Limb (tissue), 2 donors: ENCODE data around the gene PSMA8.
"Not testable (repeated sequence)": the region's sequence is repeated elsewhere in the genome, so short reads cannot be mapped to it uniquely, and the experiment has no call there.

Experiments used
- DNase-seq, 2 donors: peaks; one replicate each; pipeline ENCODE4 v3.0.0-alpha.2; 2016; ENCODE audit errors: extremely low spot score in 2 of 2

PSMA8 gene

GRCh38 chr18:26133652-26134051 is at the start of gene PSMA8:
Gene PSMA8, plus strand, starts transcription at chr18:26133869. Its CDS starts 97 bp downstream, at chr18:26133966.
- DNase-seq, result peak in 1 of 2 donors; percentile 35

DNA sequence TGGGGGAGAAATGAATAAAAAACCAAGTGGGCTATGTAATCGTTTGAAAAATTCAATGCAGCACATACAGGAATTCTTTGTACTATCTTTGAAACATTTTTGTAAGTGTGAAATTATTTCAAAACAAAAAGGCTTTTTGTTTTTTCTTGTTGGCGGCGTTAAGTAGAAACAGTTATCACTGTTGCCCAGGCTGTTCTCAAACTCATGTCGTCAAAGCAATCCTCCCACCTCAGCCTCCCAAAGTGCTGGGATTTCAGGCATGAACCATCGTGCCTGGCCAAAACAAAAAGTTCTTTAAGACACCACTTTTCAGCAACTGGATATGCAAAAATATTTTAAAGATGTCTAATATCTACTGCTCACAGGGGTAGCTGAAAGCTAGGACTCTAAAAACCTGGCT is 48.6 kb upstream of the PSMA8 start:
- DNase-seq, result no peak

- no peak for DNase-seq
Observed at GRCh38 chr18:26086959-26087358, 46.7 kb upstream of the PSMA8 start.

DNA sequence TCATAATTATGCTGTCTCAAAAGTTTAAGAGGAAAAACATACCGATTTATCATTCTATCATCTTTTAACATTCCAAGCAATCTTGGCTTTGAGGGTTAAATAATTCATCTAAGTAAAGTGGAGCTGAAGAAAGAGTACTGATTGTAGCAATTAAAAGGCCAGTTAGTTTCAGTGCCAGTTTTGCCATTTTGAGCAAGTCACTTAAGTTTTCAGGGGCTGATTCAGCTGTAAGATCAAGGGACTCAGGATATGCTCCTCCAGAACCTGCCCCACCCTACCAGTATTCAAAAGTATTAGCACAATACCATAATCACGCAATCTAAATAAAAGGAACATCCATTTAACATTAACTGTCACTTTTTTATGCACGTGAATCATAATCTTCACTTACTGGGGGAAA is 45.2 kb upstream of the PSMA8 start:
- no peak for DNase-seq

DNA sequence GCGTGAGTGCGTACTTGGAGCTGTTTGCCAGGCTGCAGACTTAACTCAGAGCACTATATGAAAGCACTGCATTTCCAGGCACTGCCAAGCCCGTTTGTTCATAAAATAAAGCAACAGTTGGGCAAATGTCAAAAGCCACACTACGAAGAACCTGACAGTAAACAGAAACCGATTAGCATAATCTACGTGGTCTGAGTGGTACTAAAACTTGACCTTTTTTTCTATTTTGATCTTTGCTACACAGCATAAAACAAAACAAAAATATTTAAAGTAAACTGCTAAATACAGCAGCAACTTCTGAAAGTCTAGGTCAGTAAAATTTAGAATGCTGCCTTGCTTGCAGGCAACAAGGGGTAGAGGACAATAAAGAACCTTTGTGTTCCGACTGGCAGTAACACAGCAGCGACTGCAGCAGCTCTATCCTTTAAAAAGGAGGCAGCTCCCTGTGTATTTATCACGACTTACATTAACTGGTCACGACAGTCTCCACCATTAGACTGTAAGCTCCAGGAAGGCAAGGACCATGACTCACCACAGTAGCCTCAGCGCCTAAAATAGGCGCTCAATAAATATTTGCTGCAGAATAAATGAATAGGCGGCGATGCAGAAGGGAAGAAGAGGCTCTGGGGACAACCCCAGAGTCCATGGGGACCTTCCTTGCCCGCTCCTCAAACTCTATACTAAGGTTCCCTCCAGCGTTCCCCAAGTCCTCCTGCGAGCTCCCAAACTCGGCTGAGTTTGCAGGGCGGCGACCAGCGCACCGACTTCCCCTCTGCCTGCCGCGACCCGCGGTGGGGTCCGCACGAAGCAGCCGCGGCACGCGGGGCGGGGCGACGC is 44.2 kb upstream of the PSMA8 start:
- DNase-seq, result peak in 1 of 2 donors; percentile 10

- DNase-seq, result peak; percentile 93 to 94
Observed at GRCh38 chr18:26090130-26091046, 43.3 kb upstream of the PSMA8 start, which contains the start of gene SS18. Gene SS18, minus strand, starts transcription at chr18:26090613. Its CDS starts 44 bp downstream, at chr18:26090569.

GRCh38 chr18:26091047-26091630 is 42.5 kb upstream of the PSMA8 start:
- DNase-seq, result no peak

GRCh38 chr18:26096852-26097251 is 36.8 kb upstream of the PSMA8 start:
- DNase-seq, result no peak

- no peak for DNase-seq
Observed at GRCh38 chr18:26097563-26097962, 36.1 kb upstream of the PSMA8 start.

GRCh38 chr18:26103579-26103978 is 30.1 kb upstream of the PSMA8 start:
- no peak for DNase-seq

GRCh38 chr18:26104035-26104434 is 29.6 kb upstream of the PSMA8 start:
- DNase-seq, result no peak

DNA sequence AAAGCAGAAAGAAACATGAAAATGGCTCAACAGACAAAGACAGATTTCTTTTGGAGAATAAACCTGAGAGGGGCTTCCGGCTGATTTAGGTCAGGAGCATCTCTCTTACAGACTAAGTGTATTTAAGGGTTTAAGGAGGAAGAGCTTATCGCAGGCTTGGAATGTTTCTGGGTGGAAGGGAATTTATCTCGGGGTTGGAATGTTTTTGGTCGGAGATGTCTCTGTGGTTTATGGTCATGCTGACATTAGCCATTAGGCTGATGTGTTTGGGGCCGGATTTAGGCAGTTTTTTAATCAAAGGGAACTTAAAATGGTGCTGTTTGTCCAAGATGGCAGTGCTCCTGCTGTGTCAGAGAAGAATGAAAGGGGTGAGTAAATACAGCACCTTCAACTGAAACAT is 14.4 kb upstream of the PSMA8 start:
- DNase-seq, result no peak

DNA sequence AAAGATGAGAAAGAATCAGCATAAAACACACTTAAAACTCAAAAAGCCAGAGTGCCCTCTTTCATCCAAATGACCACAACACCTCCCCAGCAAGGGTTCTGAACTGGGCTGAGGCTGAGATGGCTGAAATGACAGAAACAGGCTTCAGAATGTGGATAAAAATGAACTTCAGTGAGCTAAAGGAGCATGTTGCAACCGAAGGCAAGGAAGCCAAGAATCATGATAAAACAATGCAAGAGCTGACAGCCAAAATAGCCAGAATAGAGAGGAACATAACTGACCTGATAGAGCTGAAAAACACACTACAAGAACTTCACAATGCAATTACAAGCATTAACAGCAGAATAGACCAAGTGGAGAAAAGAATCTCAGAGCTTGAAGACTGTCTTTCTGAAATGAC is 12.2 kb upstream of the PSMA8 start:
- no peak for DNase-seq

GRCh38 chr18:26121994-26122393 is 11.7 kb upstream of the PSMA8 start:
- DNase-seq, result not testable (repeated sequence)

GRCh38 chr18:26127786-26128185 is 5.9 kb upstream of the PSMA8 start:
- DNase-seq, result no peak

- DNase-seq, result not testable (repeated sequence)
Observed at GRCh38 chr18:26128192-26128591, 5.5 kb upstream of the PSMA8 start.

- DNase-seq, result no peak
Observed at GRCh38 chr18:26134107-26134506, 438 bp downstream of the PSMA8 start.

DNA sequence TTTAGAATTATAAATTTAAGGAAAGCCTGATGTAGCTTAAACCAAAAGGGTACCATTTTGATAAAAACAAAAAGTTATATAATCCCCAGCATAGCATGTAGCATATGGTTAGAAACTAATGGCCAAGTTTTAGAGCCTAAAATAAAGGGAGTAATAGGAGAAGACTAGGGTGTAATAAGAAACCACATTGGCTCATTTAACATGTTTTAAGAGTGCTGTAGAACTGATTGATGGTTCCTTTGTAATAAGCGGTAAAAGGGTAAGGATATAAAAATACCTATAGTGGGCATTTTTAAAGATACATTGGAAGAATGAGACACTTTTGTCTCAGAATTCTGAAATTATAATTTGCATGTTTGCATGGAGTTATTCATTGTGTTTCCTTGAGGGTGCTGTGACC is 1.9 kb downstream of the PSMA8 start:
- peak in 1 of 2 donors; percentile 4 for DNase-seq

DNA sequence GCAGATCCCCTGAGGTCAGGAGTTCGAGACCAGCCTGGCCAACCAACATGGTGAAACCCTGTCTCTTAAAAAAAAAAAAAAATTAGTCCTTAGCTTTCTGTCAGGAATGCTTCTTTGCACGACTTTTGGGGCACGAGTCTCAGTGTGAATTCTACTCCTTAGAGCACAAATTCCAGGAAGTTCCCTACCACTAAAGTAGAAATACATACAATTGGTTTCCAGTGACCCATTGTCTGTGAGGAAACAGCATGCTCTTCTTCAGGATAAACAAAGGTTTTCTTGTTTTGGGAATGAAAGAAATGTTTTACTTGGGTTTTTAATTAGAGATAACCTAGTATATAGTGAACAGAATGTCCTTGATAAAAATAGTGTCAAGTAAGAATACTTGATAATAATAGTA is 23.7 kb downstream of the PSMA8 start:
- DNase-seq, result no peak

- DNase-seq, result no peak
Observed at GRCh38 chr18:26159353-26159752, 25.7 kb downstream of the PSMA8 start.

DNA sequence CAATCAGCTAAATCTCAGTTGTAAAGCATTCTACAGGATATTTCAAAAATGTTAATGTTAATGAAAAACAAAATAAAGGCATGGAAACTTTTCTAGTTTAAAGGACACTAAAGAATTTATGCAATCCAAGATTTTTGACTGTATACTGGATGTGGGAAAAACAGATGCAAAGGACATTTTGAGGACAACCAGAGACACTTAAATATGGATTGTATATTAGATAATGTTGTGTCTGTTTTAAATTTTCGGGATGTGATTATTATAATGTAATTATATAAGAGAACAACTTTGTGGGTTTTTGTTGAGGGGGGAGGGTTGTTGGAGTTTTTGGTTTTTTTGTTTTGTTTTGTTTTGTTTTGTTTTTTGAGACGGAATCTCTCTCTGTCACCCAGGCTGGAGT is 30.9 kb downstream of the PSMA8 start:
- no peak for DNase-seq

DNA sequence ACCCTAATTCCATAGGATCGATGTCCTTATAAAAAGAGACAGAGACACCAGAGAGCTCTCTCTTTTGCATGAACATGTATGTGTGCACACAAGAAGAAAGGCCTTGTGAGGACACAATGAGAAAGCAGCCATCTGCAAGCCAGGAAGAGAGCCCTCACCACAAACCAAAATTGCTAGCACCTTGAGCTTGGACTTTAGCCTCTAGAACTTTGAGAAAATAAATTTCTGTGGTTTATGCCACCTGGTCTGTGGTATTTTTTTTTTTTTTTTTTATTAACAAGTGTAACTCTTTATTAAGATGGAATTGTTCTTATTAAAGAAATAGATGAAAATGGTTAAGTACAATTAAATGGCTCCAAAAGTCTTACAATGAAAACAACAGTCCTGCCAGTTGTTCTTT is 33.9 kb downstream of the PSMA8 start:
- DNase-seq, result not testable (repeated sequence)
